Stimulated activated naive CD8-positive, alpha-beta T cell treated with anti-CD3 and anti-CD28 coated beads, Interleukin-15, Interleukin-2, amounts not matched to agents 100 ng/mL and 50 ng/mL, for 24 hours (primary cell): ENCODE results near the gene GADD45A.
A peak's percentile ranks its signal among the peaks of the same experiment; 100 is the strongest.

ENCODE experiments used
- H3K27ac Mint-ChIP-seq: one replicate; pipeline ENCODE4 v1.8.0; 2021; ENCODE audit warnings: mild to moderate bottlenecking, mixed read lengths
- H3K27me3 Mint-ChIP-seq: one replicate; pipeline ENCODE4 v1.8.0; 2021; ENCODE audit warnings: mixed read lengths
- H3K36me3 Mint-ChIP-seq: one replicate; pipeline ENCODE4 v1.8.0; 2021; ENCODE audit warnings: low read depth, mixed read lengths
- H3K4me1 Mint-ChIP-seq: one replicate; pipeline ENCODE4 v1.8.0; 2021; ENCODE audit warnings: low read depth, mixed read lengths
- H3K4me3 Mint-ChIP-seq: one replicate; pipeline ENCODE4 v1.8.0; 2021; ENCODE audit warnings: mild to moderate bottlenecking, mixed read lengths
- H3K9me3 Mint-ChIP-seq: one replicate; pipeline ENCODE4 v1.8.0; 2021; ENCODE audit warnings: mixed read lengths

The GADD45A gene

DNA sequence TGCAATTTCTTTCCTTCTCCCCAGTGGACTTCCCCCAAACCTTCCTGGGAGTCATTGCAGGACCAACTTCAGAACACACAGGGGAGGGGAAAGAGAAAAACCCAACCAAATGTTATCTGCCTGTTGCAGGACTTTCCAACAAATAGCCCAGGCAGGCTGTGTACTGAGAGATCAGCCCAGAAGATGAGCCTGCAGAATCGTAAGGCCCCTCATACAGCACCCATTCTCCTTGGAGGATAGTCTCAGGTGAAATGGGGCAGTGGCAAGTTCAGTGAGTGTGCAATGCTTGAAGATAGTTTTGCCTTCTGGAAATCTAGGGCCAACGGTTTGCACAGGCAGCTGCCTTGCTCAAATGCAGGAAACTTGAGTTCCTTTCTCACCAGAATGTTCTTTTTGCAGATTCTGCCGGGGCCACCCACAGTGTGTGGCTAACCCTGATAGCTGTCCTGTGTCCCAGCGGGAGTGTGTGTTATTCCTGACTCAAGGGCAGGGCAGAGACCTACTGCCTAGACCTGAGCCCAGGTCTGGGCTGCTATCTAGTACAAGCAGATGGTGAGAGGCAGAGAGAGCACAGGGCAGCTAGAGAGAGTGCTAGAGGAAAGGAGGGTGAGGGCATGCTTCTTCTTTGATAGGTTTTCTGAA lies 48.8 kb downstream of the GADD45A start:
- Mint-ChIP-seq H3K27ac (no peak overlapping the region), H3K4me1 (peaks cover 43% of the 10 kb centered on the region)

DNA sequence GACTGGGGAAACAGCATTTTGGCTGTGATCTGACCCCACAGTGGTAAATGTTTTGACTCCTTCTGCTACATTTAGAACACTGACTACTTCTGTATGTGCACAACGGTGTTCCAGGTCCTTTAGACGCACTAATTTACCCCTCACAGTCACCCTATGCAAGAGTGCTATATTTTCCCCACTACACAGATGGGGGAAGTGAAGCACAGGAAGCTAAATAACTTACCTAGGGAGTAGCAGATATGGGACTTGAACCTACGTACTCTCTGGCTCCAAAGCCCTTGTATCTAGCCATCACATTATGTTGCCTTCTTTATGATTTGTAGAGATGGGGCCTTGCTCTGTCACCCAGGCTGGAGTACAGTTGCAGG lies 49.3 kb downstream of the GADD45A start:
- H3K36me3 Mint-ChIP-seq: no peaks in the 10 kb centered on the region
- H3K27ac Mint-ChIP-seq: no peak overlapping the region
- H3K9me3 Mint-ChIP-seq: no peaks in the 10 kb centered on the region
- no peak overlapping the region for H3K4me3 Mint-ChIP-seq
- H3K4me1 Mint-ChIP-seq: peaks cover 43% of the 10 kb centered on the region
- peaks cover 2% of the 10 kb centered on the region for H3K27me3 Mint-ChIP-seq

More for the DNA sequence above, 48.8 kb downstream of the GADD45A start:
- Mint-ChIP-seq H3K27me3 (no peaks in the 10 kb centered on the region), H3K36me3 (no peaks in the 10 kb centered on the region), H3K9me3 (no peaks in the 10 kb centered on the region), H3K4me3 (no peak overlapping the region)

DNA sequence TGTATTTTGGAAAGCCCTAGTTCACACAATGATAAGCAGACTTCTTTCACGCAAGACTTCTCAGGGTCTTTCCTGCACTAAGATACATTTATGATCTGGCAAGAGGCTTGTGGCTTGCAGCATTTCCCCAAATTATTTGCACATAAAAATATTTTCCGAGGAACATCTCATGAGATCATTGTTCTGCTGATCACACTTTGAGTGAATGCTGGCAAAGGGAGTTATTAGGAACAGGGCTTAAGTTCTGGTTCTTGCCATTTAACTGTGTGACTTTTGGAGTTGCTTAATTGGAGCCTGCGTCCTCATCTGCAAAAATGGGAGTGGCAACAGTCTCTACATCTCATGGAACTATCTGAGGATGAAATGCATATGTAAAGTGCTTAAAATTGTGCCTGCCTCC lies 50.2 kb downstream of the GADD45A start:
- Mint-ChIP-seq H3K4me3 (no peak overlapping the region), H3K4me1 (peaks cover 34% of the 10 kb centered on the region), H3K27me3 (peaks cover 6% of the 10 kb centered on the region), H3K27ac (no peak overlapping the region), H3K9me3 (no peaks in the 10 kb centered on the region), H3K36me3 (no peaks in the 10 kb centered on the region)

DNA sequence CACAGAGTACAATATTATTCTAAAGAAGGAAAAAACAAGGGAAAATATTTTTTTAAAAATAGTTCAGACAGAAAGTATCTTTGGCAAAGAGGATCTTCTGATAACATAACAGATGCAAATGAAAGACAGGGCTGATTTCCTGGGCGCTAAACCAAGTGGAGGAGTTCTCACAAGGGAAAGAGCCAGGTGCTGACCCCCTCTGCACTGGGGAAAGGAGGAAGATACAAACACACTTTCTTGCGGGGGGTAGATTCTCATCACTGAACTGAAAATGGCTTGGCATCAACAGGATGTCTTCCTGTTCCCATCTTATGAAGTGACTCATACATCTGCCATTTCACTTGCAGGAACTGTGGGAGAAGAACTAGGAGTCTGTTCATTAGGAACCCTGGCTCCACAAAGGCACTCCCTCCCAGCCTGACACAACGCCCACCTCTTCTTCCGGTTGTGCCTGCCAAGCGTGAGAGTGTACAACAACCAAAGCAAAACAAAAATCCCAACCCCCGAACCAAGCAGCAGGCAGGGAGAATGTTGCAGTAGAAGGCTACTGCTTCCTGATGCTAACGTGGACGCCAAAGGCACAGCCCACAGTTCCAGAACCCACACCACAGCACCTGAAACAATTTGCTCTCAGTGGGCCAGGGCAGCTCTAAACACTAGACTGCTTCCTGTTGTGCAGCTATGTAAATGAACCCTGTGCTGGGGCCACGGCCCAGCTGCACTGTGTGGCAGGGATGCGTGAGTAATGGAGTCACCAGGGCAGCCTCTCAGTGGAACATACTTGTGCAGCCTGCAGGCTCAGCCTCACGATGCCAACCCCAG lies 51.0 kb downstream of the GADD45A start:
- H3K36me3 Mint-ChIP-seq: no peaks in the 10 kb centered on the region
- peaks cover 6% of the 10 kb centered on the region for H3K27me3 Mint-ChIP-seq
- peak overlapping the region; percentile 57 for H3K4me3 Mint-ChIP-seq
- peaks cover 30% of the 10 kb centered on the region for H3K4me1 Mint-ChIP-seq
- peak overlapping the region; percentile 67 for H3K27ac Mint-ChIP-seq
- no peaks in the 10 kb centered on the region for H3K9me3 Mint-ChIP-seq

DNA sequence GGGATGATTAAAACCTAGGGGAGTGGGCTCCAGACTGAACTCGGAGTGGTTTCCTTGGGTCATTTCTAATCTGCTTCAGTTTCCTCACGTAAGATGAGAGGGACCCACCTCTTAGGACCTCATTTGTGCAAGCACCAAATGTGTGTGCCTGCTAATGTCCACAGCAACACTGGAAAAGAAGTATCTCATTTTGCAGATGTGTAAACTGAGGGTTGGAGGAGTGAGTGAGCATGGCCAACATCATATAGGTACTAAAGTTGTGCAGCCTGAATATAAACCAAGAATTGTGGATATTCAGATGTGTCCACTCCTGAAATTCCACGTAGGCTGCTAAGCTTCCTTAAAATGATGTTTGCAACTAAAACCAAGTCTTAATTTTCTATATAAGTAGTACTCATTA lies 51.7 kb downstream of the GADD45A start:
- peaks cover 30% of the 10 kb centered on the region for H3K4me1 Mint-ChIP-seq
- H3K27ac Mint-ChIP-seq: no peak overlapping the region
- H3K27me3 Mint-ChIP-seq: peaks cover 6% of the 10 kb centered on the region
- H3K4me3 Mint-ChIP-seq: no peak overlapping the region
- H3K36me3 Mint-ChIP-seq: no peaks in the 10 kb centered on the region
- no peaks in the 10 kb centered on the region for H3K9me3 Mint-ChIP-seq

DNA sequence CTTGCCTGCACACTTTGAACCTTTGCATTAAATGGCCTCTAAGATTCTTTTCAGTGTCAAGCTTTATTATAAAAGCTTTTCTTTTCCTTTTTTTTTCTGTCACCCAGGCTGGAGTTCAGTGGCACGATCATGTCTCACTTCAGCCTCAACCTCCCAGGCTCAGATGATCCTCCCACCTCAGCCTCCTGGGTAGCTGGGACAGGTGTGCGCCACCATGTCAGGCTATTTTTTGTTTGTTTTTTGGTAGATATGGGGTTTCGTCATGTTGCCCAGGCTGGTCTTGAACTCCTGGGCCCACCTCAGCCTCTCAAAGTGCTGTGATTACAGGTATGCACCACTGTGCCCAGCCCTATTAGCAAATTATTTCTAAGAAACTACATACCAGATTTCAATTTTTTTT lies 52.9 kb downstream of the GADD45A start:
- Mint-ChIP-seq H3K27me3 (peaks cover 6% of the 10 kb centered on the region), H3K27ac (no peak overlapping the region), H3K4me1 (peaks cover 30% of the 10 kb centered on the region), H3K36me3 (no peaks in the 10 kb centered on the region), H3K4me3 (no peak overlapping the region), H3K9me3 (no peaks in the 10 kb centered on the region)
